H9 (cell line): ENCODE data around the gene KIF26A. TPM values are rescaled to one million over a fixed set of nuclear protein-coding genes. Genes with fewer than 3 reads are reported as not detected.

Experiments
- DNase-seq: peaks from one replicate; pipeline ENCODE4 v3.0.0-alpha.2; 2017
- H2AFZ ChIP-seq: one replicate; pipeline ENCODE4 v1.6.1; 2013; ENCODE audit warnings: mild to moderate bottlenecking, low read length, control low read depth, moderate library complexity
- H2AK5ac ChIP-seq: 2 replicates; pipeline ENCODE4 v1.6.1; 2013; ENCODE audit warnings: low read length, control low read depth, mixed read lengths; ENCODE audit not compliant: insufficient read length
- H2BK120ac ChIP-seq: one replicate; pipeline ENCODE4 v1.6.1; 2013; ENCODE audit warnings: low read depth, mild to moderate bottlenecking, low read length, control low read depth, inconsistent platforms; ENCODE audit not compliant: poor library complexity, severe bottlenecking
- H2BK12ac ChIP-seq: 2 replicates; pipeline ENCODE4 v1.6.1; 2013; ENCODE audit warnings: low read length, control low read depth, mixed read lengths, low read depth; ENCODE audit not compliant: insufficient read length
- H2BK15ac ChIP-seq: 2 replicates; pipeline ENCODE4 v1.6.1; 2013; ENCODE audit warnings: low read depth, low read length, control low read depth
- H2BK20ac ChIP-seq: one replicate; pipeline ENCODE4 v1.6.1; 2013; ENCODE audit warnings: low read depth, mild to moderate bottlenecking, low read length, control low read depth, inconsistent platforms; ENCODE audit not compliant: poor library complexity, severe bottlenecking
- H2BK5ac ChIP-seq: 2 replicates; pipeline ENCODE4 v1.6.1; 2013; ENCODE audit warnings: low read length, control low read depth, mixed read lengths; ENCODE audit not compliant: insufficient read length
- H3K14ac ChIP-seq: 2 replicates; pipeline ENCODE4 v1.6.1; 2013; ENCODE audit warnings: low read length, control low read depth; ENCODE audit not compliant: insufficient read depth
- H3K18ac ChIP-seq: 2 replicates; pipeline ENCODE4 v1.6.1; 2013; ENCODE audit warnings: low read depth, mild to moderate bottlenecking, mixed read lengths, low read length, control low read depth; ENCODE audit not compliant: insufficient read length
- H3K23ac ChIP-seq: 2 replicates; pipeline ENCODE4 v1.6.1; 2013; ENCODE audit warnings: low read length, control low read depth, mixed read lengths, low read depth; ENCODE audit not compliant: insufficient read length
- H3K23me2 ChIP-seq: 2 replicates; pipeline ENCODE4 v1.6.1; 2013; ENCODE audit warnings: low read depth, mild to moderate bottlenecking, mixed read lengths, low read length, control low read depth; ENCODE audit not compliant: insufficient read length, poor library complexity, severe bottlenecking
- H3K27ac ChIP-seq: 2 replicates; pipeline ENCODE4 v1.5.1; 2013; ENCODE audit warnings: low read length, control low read depth, mixed read lengths, low read depth; ENCODE audit not compliant: insufficient read length
- H3K27me3 ChIP-seq: 2 replicates; pipeline ENCODE4 v1.6.1; 2013; ENCODE audit warnings: low read length, control low read depth, inconsistent platforms; ENCODE audit not compliant: insufficient read depth
- H3K4ac ChIP-seq: 2 replicates; pipeline ENCODE4 v1.6.1; 2013; ENCODE audit warnings: low read depth, mild to moderate bottlenecking, control low read depth, inconsistent platforms, low read length, moderate library complexity
- H3K4me1 ChIP-seq: 2 replicates; pipeline ENCODE4 v1.6.1; 2013; ENCODE audit warnings: low read length, control low read depth, inconsistent platforms; ENCODE audit not compliant: insufficient read depth
- H3K4me2 ChIP-seq: 2 replicates; pipeline ENCODE4 v1.6.1; 2013; ENCODE audit warnings: low read length, control low read depth, mixed read lengths; ENCODE audit not compliant: insufficient read length, insufficient read depth
- H3K56ac ChIP-seq: 2 replicates; pipeline ENCODE4 v1.6.1; 2013; ENCODE audit warnings: low read depth, mild to moderate bottlenecking, mixed read lengths, low read length, control low read depth; ENCODE audit not compliant: insufficient read length
- H3K79me1 ChIP-seq: 2 replicates; pipeline ENCODE4 v1.6.1; 2013; ENCODE audit warnings: low read depth, mild to moderate bottlenecking, moderate library complexity, low read length, control low read depth, inconsistent platforms; ENCODE audit not compliant: insufficient read depth, poor library complexity, severe bottlenecking
- H3K79me2 ChIP-seq: 2 replicates; pipeline ENCODE4 v1.6.1; 2013; ENCODE audit warnings: low read length, control low read depth, inconsistent platforms; ENCODE audit not compliant: insufficient read depth
- H3K9ac ChIP-seq: 2 replicates; pipeline ENCODE4 v1.6.1; 2013; ENCODE audit warnings: low read length, control low read depth, mixed read lengths; ENCODE audit not compliant: insufficient read length; ENCODE audit errors: extremely low read depth
- H3K9me3 ChIP-seq: one replicate; pipeline ENCODE4 v1.6.1; 2013; ENCODE audit warnings: low read depth, low read length, inconsistent platforms; ENCODE audit not compliant: control insufficient read depth
- H3T11ph ChIP-seq: one replicate; pipeline ENCODE4 v1.6.1; 2013; ENCODE audit warnings: mild to moderate bottlenecking, low read length, control low read depth, inconsistent platforms
- H4K20me1 ChIP-seq: one replicate; pipeline ENCODE4 v1.6.1; 2013; ENCODE audit not compliant: control insufficient read depth, insufficient read length, insufficient read depth
- H4K5ac ChIP-seq: 2 replicates; pipeline ENCODE4 v1.6.1; 2013; ENCODE audit warnings: low read depth, mild to moderate bottlenecking, mixed read lengths, low read length, control low read depth; ENCODE audit not compliant: insufficient read length
- H4K8ac ChIP-seq: replicated peaks from 2 replicates; pipeline ENCODE4 v1.6.1; 2013; ENCODE audit warnings: low read length, control low read depth, mixed read lengths, low read depth; ENCODE audit not compliant: insufficient read length
- H4K91ac ChIP-seq: 2 replicates; pipeline ENCODE4 v1.6.1; 2013; ENCODE audit warnings: low read depth, mild to moderate bottlenecking, moderate library complexity, mixed read lengths, low read length, control low read depth; ENCODE audit not compliant: insufficient read length
- H3K27ac Mint-ChIP-seq, 3 experiments: 2 replicates in 2 of 3; 3 replicates in 1 of 3; pipeline ENCODE4 v1.8.0; 2020 to 2021; ENCODE audit warnings: mixed read lengths in 3 of 3, mild to moderate bottlenecking in 1 of 3, moderate library complexity in 1 of 3
- H3K27me3 Mint-ChIP-seq: 2 replicates; pipeline ENCODE4 v1.8.0; 2021; ENCODE audit warnings: low read depth, mild to moderate bottlenecking, moderate library complexity, mixed read lengths
- H3K36me3 Mint-ChIP-seq, 3 experiments: 2 replicates in 2 of 3; 3 replicates in 1 of 3; pipeline ENCODE4 v1.8.0; 2020 to 2021; ENCODE audit warnings: low read depth in 3 of 3, mixed read lengths in 3 of 3; ENCODE audit not compliant: insufficient read depth in 1 of 3
- H3K4me1 Mint-ChIP-seq, 2 experiments: 2 replicates each; pipeline ENCODE4 v1.8.0; 2020; ENCODE audit warnings: mixed read lengths in 2 of 2
- H3K4me3 Mint-ChIP-seq, 2 experiments: 2 replicates in 1 of 2; 3 replicates in 1 of 2; pipeline ENCODE4 v1.8.0; 2020 to 2021; ENCODE audit warnings: mild to moderate bottlenecking in 2 of 2, mixed read lengths in 2 of 2, moderate library complexity in 1 of 2
- H3K9me3 Mint-ChIP-seq, 2 experiments: 2 replicates in 1 of 2; 3 replicates in 1 of 2; pipeline ENCODE4 v1.8.0; 2020; ENCODE audit warnings: mild to moderate bottlenecking in 2 of 2, mixed read lengths in 2 of 2, moderate library complexity in 1 of 2
- WGBS: extraction: QIAGEN DNeasy Blood & Tissue Kit; methylation state at CpG from one replicate; pipeline ENCODE4 v1.1.7; 2013; ENCODE audit warnings: missing lambda C conversion rate, low lambda C conversion rate, mixed read lengths; ENCODE audit not compliant: insufficient read length; ENCODE audit errors: extremely low coverage; 5-methylcytosine and 5-hydroxymethylcytosine counted together
- total RNA-seq: library from RNA; stranded (reverse); gene quantifications from 2 replicates; pipeline ENCODE4 v1.2.1, GENCODE V29; 2021
- TF ChIP-seq, protein P1 (sequence below): fragments of 200-600 bp; sonication (generic); conservative IDR thresholded peaks from 3 replicates; pipeline ENCODE4 v1.8.0; 2021; ENCODE audit warnings: antibody characterized with exemption, mild to moderate bottlenecking

KIF26A gene
- total RNA-seq, 1 experiment from 2014 or later = 44.2 TPM

DNA sequence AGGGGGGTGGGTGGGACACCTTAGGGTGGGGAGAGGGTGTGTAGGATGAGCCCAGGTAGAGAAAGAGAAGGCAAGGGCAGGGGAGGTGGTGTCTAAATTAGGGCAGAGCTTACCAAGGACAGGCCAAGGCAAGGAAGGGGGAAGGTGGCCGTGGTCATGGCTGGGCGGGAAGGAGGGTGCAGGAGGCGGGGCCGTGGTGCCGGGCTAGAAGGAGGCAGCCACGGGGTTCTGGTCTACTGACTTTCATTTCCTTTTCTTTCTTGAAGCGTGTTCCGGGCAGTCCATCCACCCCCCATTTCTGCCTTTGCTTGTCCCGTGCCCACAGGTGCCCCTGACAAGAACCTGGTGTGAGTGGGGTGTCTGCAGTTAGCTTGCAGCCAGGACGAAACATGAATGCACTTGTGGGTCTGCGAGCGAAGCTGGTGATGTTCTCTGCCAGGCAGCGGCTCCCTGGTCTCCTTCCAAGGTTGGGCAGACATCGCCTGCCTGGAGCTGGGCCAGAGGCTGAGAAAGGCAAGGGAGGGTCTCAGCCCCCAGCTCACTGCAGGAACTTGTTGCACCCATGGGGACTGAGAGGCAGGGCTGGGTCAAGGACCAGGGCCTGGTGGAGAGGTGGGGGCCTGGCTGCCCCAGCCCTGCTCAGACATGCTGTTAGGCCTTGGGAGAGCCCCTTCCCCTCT, 58.2 kb downstream of the KIF26A start:
- Histone ChIP-seq H3K79me2 (no peaks in the 10 kb centered on the region), H3K56ac (no peak overlapping the region), H2BK120ac (no peak overlapping the region), H4K20me1 (no peaks in the 10 kb centered on the region), H2BK20ac (no peak overlapping the region), H2BK15ac (no peak overlapping the region), H3K4me1 (no peaks in the 10 kb centered on the region), H3K23ac (no peak overlapping the region), H2BK5ac (no peak overlapping the region), H2BK12ac (no peak overlapping the region), H2AFZ (no peak overlapping the region), H3K79me1 (no peaks in the 10 kb centered on the region), H3K14ac (no peak overlapping the region), H2AK5ac (no peak overlapping the region), H3K4me2 (no peak overlapping the region), H3K9me3 (no peaks in the 10 kb centered on the region), H3K27ac (no peak overlapping the region), H3K27me3 (no peaks in the 10 kb centered on the region), H3T11ph (no peak overlapping the region), H3K9ac (no peak overlapping the region), H4K5ac (no peak overlapping the region), H3K23me2 (peaks cover 2% of the 10 kb centered on the region), H4K91ac (no peak overlapping the region), H3K4ac (no peak overlapping the region), H4K8ac (no peak overlapping the region), H3K18ac (no peak overlapping the region)
- peaks cover 7% of the 10 kb centered on the region for H3K27me3 Mint-ChIP-seq
- no peak for DNase-seq
- H3K27ac Mint-ChIP-seq = no peak overlapping the region; a peak in 1 of 7 replicates
- H3K4me1 Mint-ChIP-seq = peaks cover 5 to 6% of the 10 kb centered on the region in 2 experiments
- no CpG with 5 or more reads among the region's 14 CpGs for WGBS
- TF ChIP-seq, protein P1, sequence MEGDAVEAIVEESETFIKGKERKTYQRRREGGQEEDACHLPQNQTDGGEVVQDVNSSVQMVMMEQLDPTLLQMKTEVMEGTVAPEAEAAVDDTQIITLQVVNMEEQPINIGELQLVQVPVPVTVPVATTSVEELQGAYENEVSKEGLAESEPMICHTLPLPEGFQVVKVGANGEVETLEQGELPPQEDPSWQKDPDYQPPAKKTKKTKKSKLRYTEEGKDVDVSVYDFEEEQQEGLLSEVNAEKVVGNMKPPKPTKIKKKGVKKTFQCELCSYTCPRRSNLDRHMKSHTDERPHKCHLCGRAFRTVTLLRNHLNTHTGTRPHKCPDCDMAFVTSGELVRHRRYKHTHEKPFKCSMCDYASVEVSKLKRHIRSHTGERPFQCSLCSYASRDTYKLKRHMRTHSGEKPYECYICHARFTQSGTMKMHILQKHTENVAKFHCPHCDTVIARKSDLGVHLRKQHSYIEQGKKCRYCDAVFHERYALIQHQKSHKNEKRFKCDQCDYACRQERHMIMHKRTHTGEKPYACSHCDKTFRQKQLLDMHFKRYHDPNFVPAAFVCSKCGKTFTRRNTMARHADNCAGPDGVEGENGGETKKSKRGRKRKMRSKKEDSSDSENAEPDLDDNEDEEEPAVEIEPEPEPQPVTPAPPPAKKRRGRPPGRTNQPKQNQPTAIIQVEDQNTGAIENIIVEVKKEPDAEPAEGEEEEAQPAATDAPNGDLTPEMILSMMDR = no peak
- no peaks in the 10 kb centered on the region for H3K9me3 Mint-ChIP-seq
- no peaks in the 10 kb centered on the region for H3K36me3 Mint-ChIP-seq
- H3K4me3 Mint-ChIP-seq = no peak overlapping the region
